Stimulated activated CD4-positive, alpha-beta T cell treated with anti-CD3 and anti-CD28 coated beads, Interleukin-12 subunit alpha, Interleukin-12 subunit beta, amount 100 ng/mL, for 48 hours (primary cell): ENCODE data around the gene KHK.

Source experiments
- DNase-seq, 3 donors: peaks; one replicate each; pipeline ENCODE4 v3.0.0-alpha.2; 2020; ENCODE audit warnings: low read depth in 2 of 3, low spot score in 1 of 3

The KHK gene

GRCh38 chr2:27126252-27126710 is 39.7 kb downstream of the KHK start:
- no peak for DNase-seq

GRCh38 chr2:27127883-27128667 is 41.5 kb downstream of the KHK start:
- no peak for DNase-seq

DNA sequence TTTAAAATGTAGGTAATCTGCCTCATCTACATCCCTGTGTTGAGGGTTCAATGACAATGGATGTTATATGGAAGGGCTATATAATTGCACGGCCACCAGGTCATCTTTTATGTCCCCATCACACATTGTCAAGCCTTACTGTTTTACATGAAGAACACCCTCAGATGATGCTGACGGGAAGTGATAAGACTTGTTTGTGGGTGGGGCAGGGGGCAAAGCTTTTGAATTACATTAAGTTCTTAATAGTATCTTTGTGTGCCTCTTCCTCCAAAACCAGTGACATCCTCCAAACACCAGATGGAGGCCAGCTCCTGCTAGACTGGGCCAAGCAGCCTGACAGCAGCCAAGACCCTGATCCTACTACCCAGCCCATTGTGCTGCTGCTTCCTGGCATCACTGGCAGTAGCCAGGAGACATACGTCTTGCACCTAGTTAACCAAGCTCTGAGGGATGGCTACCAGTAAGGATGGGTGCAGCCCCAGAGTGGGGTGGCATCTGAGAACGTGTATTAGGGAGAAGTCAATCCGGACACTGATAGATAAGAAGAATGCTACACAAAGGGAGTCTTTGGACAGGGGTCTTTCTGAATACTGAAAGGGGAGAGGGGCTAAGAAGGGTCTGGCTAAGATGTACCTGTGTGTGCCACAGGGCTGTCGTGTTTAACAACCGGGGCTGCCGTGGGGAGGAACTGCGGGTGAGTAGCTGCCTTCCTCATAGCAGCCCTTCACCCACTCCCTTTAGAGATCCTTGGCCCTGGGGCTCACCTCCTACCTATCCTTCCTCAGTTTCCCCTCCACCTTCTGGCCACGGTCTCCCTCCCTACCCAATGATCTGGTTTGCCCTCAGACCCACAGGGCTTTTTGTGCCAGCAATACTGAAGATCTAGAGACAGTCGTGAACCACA is 42.3 kb downstream of the KHK start:
- DNase-seq = no peak

DNA sequence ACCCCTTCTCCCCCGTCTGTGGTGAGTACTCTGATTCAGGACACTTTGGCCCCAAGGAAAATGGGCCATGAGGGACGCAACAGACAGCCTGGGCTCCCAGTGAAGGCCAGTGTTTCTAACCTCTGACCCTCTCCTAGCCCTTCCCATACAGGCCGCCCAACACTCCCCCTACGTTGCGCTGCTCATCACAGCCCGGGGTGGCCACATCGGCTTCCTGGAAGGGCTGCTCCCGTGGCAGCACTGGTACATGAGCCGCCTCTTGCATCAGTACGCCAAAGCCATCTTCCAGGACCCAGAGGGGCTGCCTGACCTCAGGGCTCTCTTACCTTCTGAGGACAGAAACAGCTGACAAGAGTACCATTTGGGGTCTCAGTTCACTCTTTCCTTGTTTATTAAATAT is 43.8 kb downstream of the KHK start:
- DNase-seq = no peak

DNA sequence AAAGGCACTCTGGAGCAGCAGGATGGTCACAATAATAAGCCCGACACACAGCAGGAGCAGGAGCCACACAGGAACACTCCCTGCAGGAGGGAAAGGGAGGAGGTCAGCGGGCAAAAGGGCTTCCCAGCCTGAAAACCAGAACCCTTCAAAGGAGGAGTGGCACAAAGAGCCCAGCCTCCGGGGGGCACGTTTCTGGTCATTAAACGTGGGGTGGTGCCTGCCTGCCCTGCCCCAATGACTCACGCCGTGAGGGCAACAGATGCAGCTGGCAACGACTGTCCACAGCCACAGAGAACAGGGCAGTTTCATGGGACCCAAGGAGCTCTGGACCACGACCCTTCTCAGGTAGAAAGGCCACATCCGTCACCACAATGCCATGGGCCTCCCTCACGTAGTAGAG is 44.9 kb downstream of the KHK start:
- no peak for DNase-seq

DNA sequence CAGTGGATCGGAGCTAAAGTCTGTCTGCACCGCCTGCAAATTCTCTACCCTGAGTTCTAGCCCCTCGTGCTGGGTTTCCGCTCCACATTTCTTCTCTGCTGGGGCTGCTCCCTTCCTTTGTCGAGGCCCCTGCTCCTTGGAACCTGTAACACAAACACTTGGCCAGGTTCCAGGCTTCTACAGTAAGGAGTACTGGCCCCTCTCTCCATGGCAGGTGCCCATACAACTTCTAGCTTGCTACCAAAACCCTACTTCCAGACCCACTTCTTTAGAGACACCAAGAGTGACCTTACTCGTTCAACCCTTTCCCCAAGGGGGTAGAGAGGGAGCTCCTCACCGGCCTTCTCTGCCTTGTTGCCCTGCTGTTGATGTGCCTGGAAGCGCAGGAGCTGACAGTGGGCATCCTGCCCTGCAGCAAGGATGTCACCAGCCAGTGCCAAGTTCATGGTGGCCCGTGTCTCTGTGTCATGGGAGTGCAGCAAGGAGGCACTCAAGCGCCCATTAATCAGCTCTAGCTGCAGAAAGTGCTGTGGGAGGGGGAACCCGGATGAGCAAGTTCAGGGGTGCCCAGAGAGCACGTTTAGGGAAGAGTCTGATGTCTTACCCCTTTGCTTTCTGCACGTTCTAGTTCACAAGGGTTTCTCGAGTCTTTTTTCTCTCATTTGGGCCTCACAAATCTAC is 46.8 kb downstream of the KHK start:
- no peak for DNase-seq

DNA sequence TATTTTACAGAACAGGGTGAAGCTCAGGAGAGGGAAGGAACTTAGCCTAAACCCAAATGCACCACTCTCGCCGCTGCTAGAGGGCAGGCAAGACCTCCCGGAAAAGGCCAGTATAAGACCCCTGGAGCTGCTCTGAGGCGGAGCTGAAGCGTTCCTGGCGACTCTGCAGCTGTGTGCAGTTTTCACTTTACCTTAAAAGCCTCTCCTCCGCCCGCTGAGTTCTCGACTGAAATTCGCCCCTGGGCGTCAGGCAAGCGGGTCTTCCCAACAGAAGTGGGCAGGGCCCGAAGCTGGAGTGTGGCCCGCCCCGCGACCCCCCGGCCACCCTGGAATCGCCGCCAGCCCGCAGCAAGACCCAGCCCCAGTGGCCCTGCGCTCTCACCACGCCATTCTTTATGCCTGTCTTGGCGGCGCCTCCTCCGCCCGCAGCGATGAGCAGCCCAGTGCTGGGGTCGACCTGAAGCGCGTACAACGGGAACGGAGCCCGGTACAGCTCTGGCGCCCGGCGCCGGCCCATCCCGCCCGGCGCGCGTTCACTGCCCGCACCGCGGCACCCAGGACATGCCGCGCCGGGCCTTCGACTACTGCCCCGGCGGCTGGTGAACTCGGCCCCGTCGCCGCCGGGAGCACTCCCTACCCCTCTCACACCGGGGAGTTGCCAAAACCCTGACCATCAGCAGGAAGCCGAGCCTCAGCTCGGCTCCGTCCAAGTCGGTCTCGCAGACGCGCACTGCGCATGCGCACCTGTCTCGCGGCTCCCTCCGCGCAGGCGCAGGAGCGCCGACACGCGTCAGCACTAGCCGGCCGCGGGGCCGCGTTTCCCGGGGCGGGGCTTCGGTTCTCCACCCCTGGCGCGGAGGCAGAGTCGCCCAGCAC is 47.6 kb downstream of the KHK start, which contains the start of gene PREB:
Gene PREB, minus strand, starts transcription at position 732 of the 876 bp plus-strand sequence. Its CDS starts 215 bp downstream, at position 517.
- peak; percentile 97 to 98 (median 98) for DNase-seq

- DNase-seq = no peak
These were observed 48.4 kb downstream of the KHK start for GRCh38 chr2:27134781-27135477.

DNA sequence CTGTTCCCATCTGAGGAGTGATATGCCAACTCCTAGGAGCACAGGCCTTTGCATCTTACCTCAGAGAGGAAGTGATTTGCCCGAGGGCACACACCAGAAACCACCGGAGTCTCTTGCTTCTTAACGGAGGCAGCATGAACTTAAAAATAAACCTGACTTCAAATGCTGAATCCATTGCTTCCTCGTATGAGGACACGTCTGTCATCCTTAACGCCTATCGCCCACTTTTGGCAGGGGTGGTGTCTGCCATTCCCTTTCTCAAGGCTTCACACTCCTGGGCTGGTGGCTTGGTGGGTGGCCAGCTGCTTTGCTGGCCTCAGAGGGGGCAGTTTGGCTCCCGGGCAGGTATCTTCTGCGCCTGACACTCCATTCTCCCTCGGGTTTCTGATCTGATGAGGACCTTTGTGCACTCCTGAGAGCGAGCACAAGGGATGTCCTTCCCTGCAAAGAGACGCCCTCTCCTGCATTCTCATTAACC is 48.9 kb downstream of the KHK start:
- DNase-seq = no peak

DNA sequence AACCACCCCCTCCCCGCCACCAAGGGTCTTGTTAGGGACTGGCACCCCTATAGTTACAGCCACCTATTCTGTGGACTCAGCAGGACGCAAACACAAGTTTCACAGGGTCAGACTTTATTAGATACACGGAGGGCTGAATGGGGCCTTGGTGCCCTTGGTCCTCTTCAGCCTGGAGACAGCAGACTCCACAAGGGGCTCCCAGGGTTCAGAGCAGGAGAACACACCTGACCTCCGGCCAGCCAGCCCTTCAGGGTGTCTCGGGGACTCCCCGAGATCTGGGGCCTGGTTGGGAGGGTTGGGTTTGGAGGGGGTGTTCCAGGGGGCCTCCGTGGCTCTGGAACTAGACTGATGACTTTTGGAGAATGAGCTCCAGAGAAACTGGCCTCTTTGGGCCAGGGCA is 50.2 kb downstream of the KHK start:
- no peak for DNase-seq

DNA sequence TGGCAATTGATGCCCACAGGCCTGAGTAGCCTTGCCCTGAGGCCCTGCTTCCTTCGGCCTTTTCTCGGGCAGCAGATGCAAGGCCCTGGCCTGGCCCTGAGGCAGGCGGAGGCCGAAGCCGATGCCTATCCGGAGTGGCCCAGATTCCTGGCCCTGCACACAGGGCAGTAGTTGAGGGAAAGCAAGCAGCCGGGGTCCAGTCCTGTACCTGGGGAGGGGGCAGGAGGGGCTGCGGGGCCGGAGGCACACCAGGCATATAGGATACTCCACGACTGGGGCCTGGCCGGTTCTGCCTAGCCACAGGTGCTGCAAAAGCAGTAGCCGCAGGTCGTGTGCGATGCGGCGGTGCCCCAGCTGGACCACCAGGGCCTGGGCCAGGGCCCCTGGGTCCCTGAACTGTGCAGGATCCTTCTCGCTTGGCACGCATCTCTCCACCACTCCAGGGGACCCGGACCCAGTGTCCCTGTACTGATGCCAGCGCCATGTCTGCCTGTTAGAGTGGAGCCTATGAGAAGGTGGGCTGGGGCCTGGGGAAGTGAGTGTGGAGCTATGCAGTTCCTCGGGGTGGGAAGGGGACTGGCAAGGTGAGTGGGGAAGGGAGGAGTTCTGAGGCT is 50.9 kb downstream of the KHK start:
- DNase-seq = no peak

GRCh38 chr2:27138111-27138510 is 51.5 kb downstream of the KHK start:
- no peak for DNase-seq

GRCh38 chr2:27139310-27139709 is 52.7 kb downstream of the KHK start, which contains the start of gene PRR30:
PRR30 (minus strand) TSS chr2:27139410; CDS start chr2:27138329, 1,081 bp downstream.
- no peak for DNase-seq

GRCh38 chr2:27143285-27143684 is 56.7 kb downstream of the KHK start:
- no peak for DNase-seq

GRCh38 chr2:27145682-27146081 is 59.1 kb downstream of the KHK start:
- no peak for DNase-seq

DNA sequence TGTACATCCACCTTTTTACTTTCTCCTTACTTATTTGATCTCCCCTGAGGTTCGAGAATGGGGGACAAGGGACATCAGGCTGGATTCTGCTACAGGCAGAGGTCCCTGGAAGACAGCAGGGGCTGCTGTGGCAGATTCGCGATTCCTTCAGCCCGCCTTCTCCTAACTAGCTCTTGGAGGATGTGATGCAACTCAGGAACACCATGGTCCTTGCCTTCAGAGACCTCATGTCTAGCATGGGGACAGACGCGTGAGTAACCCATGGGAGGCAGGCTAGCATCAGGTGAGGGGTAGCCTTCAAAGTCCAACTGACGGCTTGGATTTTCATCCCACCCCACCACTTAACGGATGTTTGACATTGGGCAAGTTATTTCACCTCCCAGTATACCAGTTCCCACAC is 61.4 kb downstream of the KHK start:
- no peak for DNase-seq

DNA sequence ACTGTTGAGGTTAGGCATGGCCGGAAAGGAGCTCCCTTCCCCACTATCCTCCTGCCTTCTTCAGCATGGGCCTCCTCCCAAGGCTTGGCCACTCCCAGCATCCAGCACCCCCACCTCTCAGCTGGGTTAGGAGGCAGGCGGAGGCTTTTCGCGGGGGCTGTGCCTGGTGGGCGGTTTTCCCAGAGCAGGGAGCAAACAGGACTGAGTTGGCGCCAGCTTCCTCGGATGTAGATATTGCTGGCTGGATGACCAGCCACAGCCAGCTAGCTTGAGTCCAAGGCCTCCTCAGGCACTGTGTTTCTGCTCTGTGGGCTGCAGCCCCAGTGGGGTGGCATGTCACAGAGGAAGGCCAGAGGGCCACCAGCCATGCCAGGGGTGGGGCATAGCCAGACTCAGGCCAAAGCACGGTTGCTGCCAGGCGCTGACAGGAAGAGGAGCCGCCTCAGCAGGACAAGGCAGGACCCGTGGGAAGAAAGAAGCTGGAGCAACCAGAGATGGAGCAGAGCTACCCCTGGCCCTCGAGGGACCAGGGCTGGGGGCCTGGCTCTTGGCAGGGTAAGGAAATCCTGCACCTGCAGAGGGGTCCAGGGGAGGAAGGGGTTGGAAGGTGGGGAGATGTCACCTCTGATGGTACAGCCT is 62.3 kb downstream of the KHK start, which contains the start of gene TCF23:
Gene TCF23, plus strand, starts transcription at position 204 of the 639 bp plus-strand sequence. Its CDS starts 130 bp downstream, at position 334.
- DNase-seq = no peak

- DNase-seq = no peak
These were observed 63.2 kb downstream of the KHK start for GRCh38 chr2:27149570-27150405.
